Activated CD8-positive, alpha-beta memory T cell treated with anti-CD3 and anti-CD28 coated beads, Interleukin-2, amount 10 ng/mL, durations not matched to agents 7 days and 5 days (primary cell): Measurements from ENCODE around the gene PPIC. TPM values are rescaled to one million over a fixed set of nuclear protein-coding genes. Genes with fewer than 3 reads are reported as not detected.
"Not testable (repeated sequence)": the region's sequence is repeated elsewhere in the genome, so short reads cannot be mapped to it uniquely, and the experiment has no call there.

ENCODE experiments used
- ATAC-seq: fragments of 150-1000 bp; cut with Tn5 transposase; one replicate; pipeline ENCODE4 v1.10.0; 2021; ENCODE audit warnings: moderate library complexity
- CTCF ChIA-PET: fragments of 350-600 bp; sonication (Branson Sonifier 250); formaldehyde crosslinking; loops from one replicate; lab custom pipeline; 2021; ENCODE audit warnings: antibody characterized with exemption; lab: Charles Lee
- DNase-seq: peaks from one replicate; pipeline ENCODE4 v3.0.0-alpha.2; 2020
- H3K27ac Mint-ChIP-seq: one replicate; pipeline ENCODE4 v1.8.0; 2021; ENCODE audit warnings: mild to moderate bottlenecking, mixed read lengths
- H3K27me3 Mint-ChIP-seq: one replicate; pipeline ENCODE4 v1.8.0; 2021; ENCODE audit warnings: mixed read lengths
- H3K36me3 Mint-ChIP-seq: one replicate; pipeline ENCODE4 v1.8.0; 2021; ENCODE audit warnings: mild to moderate bottlenecking, mixed read lengths
- H3K4me1 Mint-ChIP-seq: one replicate; pipeline ENCODE4 v1.8.0; 2021; ENCODE audit warnings: mixed read lengths
- H3K4me3 Mint-ChIP-seq: one replicate; pipeline ENCODE4 v1.8.0; 2021; ENCODE audit warnings: mild to moderate bottlenecking, moderate library complexity, mixed read lengths
- H3K9me3 Mint-ChIP-seq: one replicate; pipeline ENCODE4 v1.8.0; 2022; ENCODE audit warnings: low read depth, mixed read lengths
- total RNA-seq, 2 experiments: library from RNA; stranded (reverse); gene quantifications; one replicate each; pipeline ENCODE4 v1.2.3, GENCODE V29; 2021

PPIC gene
- total RNA-seq, 2 experiments from 2014 or later: not detected

GRCh38 chr5:122997294-122997693 lies 39.2 kb downstream of the PPIC start:
- no peak overlapping the region for H3K4me3 Mint-ChIP-seq
- no peak overlapping the region for H3K27ac Mint-ChIP-seq
- H3K36me3 Mint-ChIP-seq: no peaks in the 10 kb centered on the region
- no peaks in the 10 kb centered on the region for H3K4me1 Mint-ChIP-seq
- no peaks in the 10 kb centered on the region for H3K27me3 Mint-ChIP-seq
- ATAC-seq (no peak), DNase-seq (no peak)
- H3K9me3 Mint-ChIP-seq: no peaks in the 10 kb centered on the region
- CTCF ChIA-PET: interaction anchor here (1.3 kb wide), 1 partner anchor 14 kb away, joined by 3 read pairs; no protein-coding TSS in a partner anchor

GRCh38 chr5:122996091-122996490 lies 40.4 kb downstream of the PPIC start:
- no peaks in the 10 kb centered on the region for H3K27me3 Mint-ChIP-seq
- no peak overlapping the region for H3K4me3 Mint-ChIP-seq
- DNase-seq (no peak), ATAC-seq (no peak)
- no peaks in the 10 kb centered on the region for H3K36me3 Mint-ChIP-seq
- H3K9me3 Mint-ChIP-seq: no peaks in the 10 kb centered on the region
- H3K4me1 Mint-ChIP-seq: no peaks in the 10 kb centered on the region
- CTCF ChIA-PET: interaction anchor here (1.3 kb wide), 1 partner anchor 12 kb away, joined by 3 read pairs; no protein-coding TSS in a partner anchor
- H3K27ac Mint-ChIP-seq: no peak overlapping the region

- H3K36me3 Mint-ChIP-seq: no peaks in the 10 kb centered on the region
- H3K4me1 Mint-ChIP-seq: peaks cover 3% of the 10 kb centered on the region
- H3K4me3 Mint-ChIP-seq: no peak overlapping the region
- CTCF ChIA-PET: no interaction called here
- DNase-seq (no peak), ATAC-seq (no peak)
- no peak overlapping the region for H3K27ac Mint-ChIP-seq
- H3K27me3 Mint-ChIP-seq: no peaks in the 10 kb centered on the region
- H3K9me3 Mint-ChIP-seq: no peaks in the 10 kb centered on the region
Measured at GRCh38 chr5:122985954-122986721, 50.4 kb downstream of the PPIC start.

- Mint-ChIP-seq H3K4me3 (no peak overlapping the region), H3K9me3 (no peaks in the 10 kb centered on the region), H3K27ac (no peak overlapping the region), H3K36me3 (no peaks in the 10 kb centered on the region), H3K27me3 (no peaks in the 10 kb centered on the region), H3K4me1 (peaks cover 3% of the 10 kb centered on the region)
- ATAC-seq (no peak), DNase-seq (no peak)
- CTCF ChIA-PET: no interaction called here
Measured at GRCh38 chr5:122985006-122985700, 51.4 kb downstream of the PPIC start.

GRCh38 chr5:122984425-122984824 lies 52.1 kb downstream of the PPIC start:
- ATAC-seq (no peak), DNase-seq (no peak)
- no peak overlapping the region for H3K4me3 Mint-ChIP-seq
- no peaks in the 10 kb centered on the region for H3K9me3 Mint-ChIP-seq
- no peaks in the 10 kb centered on the region for H3K36me3 Mint-ChIP-seq
- no peak overlapping the region for H3K27ac Mint-ChIP-seq
- H3K27me3 Mint-ChIP-seq: no peaks in the 10 kb centered on the region
- H3K4me1 Mint-ChIP-seq: peaks cover 3% of the 10 kb centered on the region
- CTCF ChIA-PET: interaction anchor here (1.1 to 1.7 kb wide), 2 partner anchors 12 to 277 kb away, joined by 3 read pairs; no protein-coding TSS in a partner anchor

GRCh38 chr5:122982376-122982775 lies 54.1 kb downstream of the PPIC start:
- H3K27me3 Mint-ChIP-seq: no peaks in the 10 kb centered on the region
- peaks cover 3% of the 10 kb centered on the region for H3K4me1 Mint-ChIP-seq
- CTCF ChIA-PET: no interaction called here
- H3K36me3 Mint-ChIP-seq: no peaks in the 10 kb centered on the region
- H3K4me3 Mint-ChIP-seq: no peak overlapping the region
- no peak for DNase-seq
- H3K9me3 Mint-ChIP-seq: no peaks in the 10 kb centered on the region
- ATAC-seq: no peak
- H3K27ac Mint-ChIP-seq: no peak overlapping the region

GRCh38 chr5:122981846-122982245 lies 54.7 kb downstream of the PPIC start:
- DNase-seq (no peak), ATAC-seq (no peak)
- no peaks in the 10 kb centered on the region for H3K36me3 Mint-ChIP-seq
- no peaks in the 10 kb centered on the region for H3K9me3 Mint-ChIP-seq
- H3K4me3 Mint-ChIP-seq: no peak overlapping the region
- H3K4me1 Mint-ChIP-seq: peaks cover 3% of the 10 kb centered on the region
- CTCF ChIA-PET: no interaction called here
- no peaks in the 10 kb centered on the region for H3K27me3 Mint-ChIP-seq
- H3K27ac Mint-ChIP-seq: no peak overlapping the region

- DNase-seq: no peak
- Mint-ChIP-seq H3K9me3 (no peaks in the 10 kb centered on the region), H3K4me3 (no peak overlapping the region), H3K4me1 (no peaks in the 10 kb centered on the region), H3K36me3 (no peaks in the 10 kb centered on the region), H3K27me3 (no peaks in the 10 kb centered on the region), H3K27ac (no peak overlapping the region)
- CTCF ChIA-PET: no interaction called here
- ATAC-seq: no peak
Measured at GRCh38 chr5:122978644-122979297, 57.8 kb downstream of the PPIC start.

GRCh38 chr5:122978068-122978467 lies 58.5 kb downstream of the PPIC start:
- H3K4me3 Mint-ChIP-seq: no peak overlapping the region
- CTCF ChIA-PET: interaction anchor here (1.0 kb wide), 1 partner anchor 14 kb away, joined by 3 read pairs; no protein-coding TSS in a partner anchor
- no peak for DNase-seq
- no peak for ATAC-seq
- H3K4me1 Mint-ChIP-seq: no peaks in the 10 kb centered on the region
- no peaks in the 10 kb centered on the region for H3K9me3 Mint-ChIP-seq
- H3K27me3 Mint-ChIP-seq: no peaks in the 10 kb centered on the region
- no peak overlapping the region for H3K27ac Mint-ChIP-seq
- H3K36me3 Mint-ChIP-seq: no peaks in the 10 kb centered on the region

GRCh38 chr5:122977319-122977718 lies 59.2 kb downstream of the PPIC start:
- Mint-ChIP-seq H3K4me1 (no peaks in the 10 kb centered on the region), H3K9me3 (no peaks in the 10 kb centered on the region), H3K36me3 (no peaks in the 10 kb centered on the region), H3K4me3 (no peak overlapping the region), H3K27me3 (no peaks in the 10 kb centered on the region), H3K27ac (no peak overlapping the region)
- CTCF ChIA-PET: interaction anchor here (0.6 to 1.0 kb wide), 2 partner anchors 15 to 318 kb away, joined by 3 read pairs; no protein-coding TSS in a partner anchor
- ATAC-seq (no peak), DNase-seq (no peak)

GRCh38 chr5:122974251-122974650 lies 62.3 kb downstream of the PPIC start:
- H3K4me1 Mint-ChIP-seq, H3K27ac Mint-ChIP-seq, H3K36me3 Mint-ChIP-seq, ATAC-seq, CTCF ChIA-PET, H3K9me3 Mint-ChIP-seq, DNase-seq, H3K4me3 Mint-ChIP-seq, H3K27me3 Mint-ChIP-seq: not testable (repeated sequence)

GRCh38 chr5:122973759-122974158 lies 62.8 kb downstream of the PPIC start:
- ATAC-seq, H3K9me3 Mint-ChIP-seq, CTCF ChIA-PET, H3K27ac Mint-ChIP-seq, H3K27me3 Mint-ChIP-seq, H3K36me3 Mint-ChIP-seq, DNase-seq, H3K4me3 Mint-ChIP-seq, H3K4me1 Mint-ChIP-seq: not testable (repeated sequence)
